CD14-positive monocyte (primary cell): ENCODE measurements around the gene AOAH. TPM values are rescaled to one million over a fixed set of nuclear protein-coding genes. Genes with fewer than 3 reads are reported as not detected.

Experiments
- DNase-seq, 3 donors: peaks; one replicate each; pipeline ENCODE4 v3.0.0-alpha.2; 2011 to 2022
- H2AFZ ChIP-seq: 2 replicates; pipeline ENCODE4 v1.6.0; 2012; ENCODE audit warnings: mild to moderate bottlenecking, low read depth, low read length, inconsistent platforms; ENCODE audit not compliant: insufficient read depth, poor library complexity, severe bottlenecking
- H3K27ac ChIP-seq, 2 donors: 1 replicate in 1 of 2; 2 replicates in 1 of 2; pipeline ENCODE4 v1.5.1; 2012 to 2013; ENCODE audit warnings: low read length in 2 of 2, control low read depth in 1 of 2, inconsistent platforms in 1 of 2, low read depth in 1 of 2, mild to moderate bottlenecking in 1 of 2
- H3K27me3 ChIP-seq, 2 donors: one replicate each; pipeline versions ENCODE4 v1.6.0 to v1.6.1; 2011 to 2013; ENCODE audit warnings: low read length in 2 of 2; ENCODE audit not compliant: control insufficient read depth in 2 of 2, insufficient read depth in 2 of 2
- H3K36me3 ChIP-seq, 2 donors: replicated peaks in 1 of 2; 1 replicate in 1 of 2; 2 replicates in 1 of 2; pipeline versions ENCODE4 v1.5.1 to v1.6.1; 2012 to 2013; ENCODE audit warnings: low read length in 2 of 2, control low read depth in 1 of 2, inconsistent platforms in 1 of 2, mild to moderate bottlenecking in 1 of 2; ENCODE audit not compliant: insufficient read depth in 2 of 2, control insufficient read depth in 1 of 2
- H3K4me1 ChIP-seq, 2 donors: 1 replicate in 1 of 2; 2 replicates in 1 of 2; pipeline versions ENCODE4 v1.5.1 to v1.6.1; 2012 to 2013; ENCODE audit warnings: low read length in 2 of 2, control low read depth in 1 of 2, inconsistent platforms in 1 of 2, mild to moderate bottlenecking in 1 of 2, moderate library complexity in 1 of 2; ENCODE audit not compliant: insufficient read depth in 2 of 2, control insufficient read depth in 1 of 2
- H3K4me2 ChIP-seq: replicated peaks from 2 replicates; pipeline ENCODE3; 2012; ENCODE audit warnings: low read length, moderate library complexity, mild to moderate bottlenecking; ENCODE audit not compliant: poor library complexity, severe bottlenecking; ENCODE audit errors: extremely low read depth
- H3K4me3 ChIP-seq, 3 experiments: fragments of 200-600 bp in 1 of 3; sonication (generic) in 1 of 3; replicated peaks in 1 of 3; 1 replicate in 2 of 3; 2 replicates in 1 of 3; pipeline ENCODE4 v1.5.1; 2011 to 2013; ENCODE audit warnings: low read length in 3 of 3, mild to moderate bottlenecking in 3 of 3, control low read depth in 2 of 3, low read depth in 2 of 3, inconsistent platforms in 1 of 3, moderate library complexity in 1 of 3
- H3K79me2 ChIP-seq: 2 replicates; pipeline ENCODE4 v1.6.0; 2012; ENCODE audit warnings: mild to moderate bottlenecking, control low read depth, inconsistent platforms, low read length, moderate library complexity; ENCODE audit not compliant: insufficient read depth
- H3K9ac ChIP-seq: 2 replicates; pipeline ENCODE4 v1.6.0; 2017; ENCODE audit warnings: low read length, mild to moderate bottlenecking; ENCODE audit not compliant: insufficient read depth, poor library complexity, severe bottlenecking
- H3K9me3 ChIP-seq, 2 donors: replicated peaks in 1 of 2; 1 replicate in 1 of 2; 2 replicates in 1 of 2; pipeline versions ENCODE4 v1.5.1 to v1.6.1; 2012 to 2013; ENCODE audit warnings: low read length in 2 of 2, control low read depth in 1 of 2; ENCODE audit not compliant: control insufficient read depth in 1 of 2, insufficient read depth in 1 of 2
- H4K20me1 ChIP-seq: 2 replicates; pipeline ENCODE4 v1.6.0; 2012; ENCODE audit warnings: mild to moderate bottlenecking, low read length, control low read depth, moderate library complexity; ENCODE audit not compliant: insufficient read depth
- H3K27ac Mint-ChIP-seq, 7 donors: one replicate each; pipeline ENCODE4 v1.8.0; 2020; ENCODE audit warnings: mild to moderate bottlenecking in 7 of 7, mixed read lengths in 7 of 7, moderate library complexity in 6 of 7, inconsistent platforms in 2 of 7
- H3K27me3 Mint-ChIP-seq, 3 donors: one replicate each; pipeline ENCODE4 v1.8.0; 2021 to 2022; ENCODE audit warnings: low read depth in 3 of 3, mild to moderate bottlenecking in 3 of 3, mixed read lengths in 3 of 3, moderate library complexity in 3 of 3, inconsistent platforms in 1 of 3
- H3K36me3 Mint-ChIP-seq, 2 donors: one replicate each; pipeline ENCODE4 v1.8.0; 2020; ENCODE audit warnings: mixed read lengths in 2 of 2, inconsistent platforms in 1 of 2, mild to moderate bottlenecking in 1 of 2
- H3K4me1 Mint-ChIP-seq: one replicate; pipeline ENCODE4 v1.8.0; 2020; ENCODE audit warnings: mild to moderate bottlenecking, mixed read lengths
- H3K4me3 Mint-ChIP-seq, 2 donors: one replicate each; pipeline ENCODE4 v1.8.0; 2020; ENCODE audit warnings: mild to moderate bottlenecking in 2 of 2, mixed read lengths in 2 of 2, moderate library complexity in 1 of 2
- H3K9me3 Mint-ChIP-seq, 7 donors: one replicate each; pipeline ENCODE4 v1.8.0; 2020 to 2022; ENCODE audit warnings: mixed read lengths in 7 of 7, mild to moderate bottlenecking in 6 of 7, moderate library complexity in 6 of 7, inconsistent platforms in 2 of 7
- CTCF ChIP-seq: fragments of 200-600 bp; IDR thresholded peaks from one replicate; pipeline ENCODE4 v1.8.0; 2022; ENCODE audit warnings: antibody characterized with exemption, mild to moderate bottlenecking
- WGBS: methylation state at CpG from one replicate; pipeline ENCODE4 v1.1.5; 2013; ENCODE audit warnings: missing lambda C conversion rate; ENCODE audit not compliant: insufficient coverage; 5-methylcytosine and 5-hydroxymethylcytosine counted together
- intact Hi-C, 2 donors: fragments of 100-400 bp; cut with micrococcal nuclease; formaldehyde crosslinking; loops; one replicate each; pipeline versions ENCODE4 v1.15.0 to v1.15.1; 2023
- polyA plus RNA-seq, 3 donors: library from polyadenylated mRNA; depleted of rRNA in 1 of 3; unstranded in 2 of 3; stranded (reverse) in 1 of 3; fragments of 300-500 nt in 2 of 3; fragments of >200 nt in 1 of 3; fragmentation: Illumina TruSeq in 2 of 3; gene quantifications; 1 replicate in 2 of 3; 2 replicates in 1 of 3; pipeline ENCODE4 v1.2.3, GENCODE V29; 2012 to 2021

The AOAH gene
- polyA plus RNA-seq, 3 donors: 305 to 467 (median 349) TPM

GRCh38 chr7:36742911-36743775 lies 18.8 kb upstream of the AOAH start:
- peak; percentile 87 to 97 (median 96) for DNase-seq
- H3K27me3 ChIP-seq: no peaks in the 10 kb centered on the region
- H4K20me1 ChIP-seq: no peaks in the 10 kb centered on the region
- Mint-ChIP-seq H3K27ac (peak overlapping the region; percentile 92 to 98 (median 95)), H3K4me1 (peaks cover 90% of the 10 kb centered on the region), H3K36me3 (peaks cover 7 to 13% of the 10 kb centered on the region in 2 donors), H3K4me3 (peak overlapping the region in 1 of 2 donors; percentile 35), H3K27me3 (peaks cover 0 to 2% (median 2%) of the 10 kb centered on the region in 3 donors), H3K9me3 (peaks cover 0 to 2% (median 0%) of the 10 kb centered on the region in 7 donors)
- intact Hi-C loops: no loop called here
- H2AFZ ChIP-seq: no peak overlapping the region
- peaks cover 83 to 96% of the 10 kb centered on the region in 2 donors for H3K4me1 ChIP-seq
- H3K36me3 ChIP-seq: no peaks in the 10 kb centered on the region
- H3K27ac ChIP-seq: peak overlapping the region; percentile 86 to 87
- peaks cover 10% of the 10 kb centered on the region for H3K79me2 ChIP-seq
- TF ChIP-seq CTCF: no peak
- whole genome bisulfite sequencing: 8% methylated on average over 4 of the region's 6 CpGs
- peak overlapping the region in 1 of 3 experiments; percentile 38 for H3K4me3 ChIP-seq
- H3K4me2 ChIP-seq: peak overlapping the region; percentile 43
- H3K9ac ChIP-seq: no peak overlapping the region
- H3K9me3 ChIP-seq: no peaks in the 10 kb centered on the region

GRCh38 chr7:36741866-36742265 lies 17.6 kb upstream of the AOAH start:
- no peaks in the 10 kb centered on the region for H3K36me3 ChIP-seq
- no peaks in the 10 kb centered on the region for H3K27me3 ChIP-seq
- peak overlapping the region; percentile 92 to 98 (median 95) for H3K27ac Mint-ChIP-seq
- H3K36me3 Mint-ChIP-seq: peaks cover 7 to 11% of the 10 kb centered on the region in 2 donors
- peaks cover 0 to 4% (median 2%) of the 10 kb centered on the region in 7 donors for H3K9me3 Mint-ChIP-seq
- no peak overlapping the region for H2AFZ ChIP-seq
- H3K27me3 Mint-ChIP-seq: peaks cover 0 to 2% (median 1%) of the 10 kb centered on the region in 3 donors
- H3K9me3 ChIP-seq: no peaks in the 10 kb centered on the region
- peaks cover 5% of the 10 kb centered on the region for H3K79me2 ChIP-seq
- no peaks in the 10 kb centered on the region for H4K20me1 ChIP-seq
- peak overlapping the region; percentile 86 to 87 for H3K27ac ChIP-seq
- no peak overlapping the region for H3K4me3 Mint-ChIP-seq
- H3K4me1 Mint-ChIP-seq: peaks cover 89% of the 10 kb centered on the region
- no peak for TF ChIP-seq CTCF
- no peak overlapping the region for H3K9ac ChIP-seq
- H3K4me2 ChIP-seq: peak overlapping the region; percentile 39
- H3K4me3 ChIP-seq: peak overlapping the region in 1 of 3 experiments; percentile 35
- H3K4me1 ChIP-seq: peaks cover 81 to 94% of the 10 kb centered on the region in 2 donors
- DNase-seq: peak in 2 of 3 donors; percentile 45 to 53
- intact Hi-C loops: no loop called here
- WGBS: no CpG with 5 or more reads among the region's 3 CpGs
